Activated B cell treated with CpG ODN at 0.5 μM for 24 hours (primary cell): ENCODE data around the gene KDM4D. TPM values are rescaled to one million over a fixed set of nuclear protein-coding genes. Genes with fewer than 3 reads are reported as not detected.

Experiments used
- ATAC-seq: fragments of 200-7000 bp; cut with Tn5 transposase; one replicate; pipeline ENCODE4 v1.10.0; 2021; ENCODE audit warnings: low read depth, mild to moderate bottlenecking, moderate library complexity
- CTCF ChIA-PET: fragments of 350-600 bp; sonication (Branson Sonifier 250); formaldehyde crosslinking; loops from one replicate; lab custom pipeline; 2021; ENCODE audit warnings: antibody characterized with exemption; lab: Charles Lee
- POLR2A ChIA-PET: fragments of 350-600 bp; sonication (Branson Sonifier 250); formaldehyde crosslinking; loops from one replicate; lab custom pipeline; 2021; ENCODE audit warnings: antibody characterized with exemption; lab: Charles Lee
- DNase-seq: peaks from one replicate; pipeline ENCODE4 v3.0.0; 2022
- H3K27ac Mint-ChIP-seq: one replicate; pipeline ENCODE4 v1.8.0; 2020; ENCODE audit warnings: mixed read lengths
- H3K27me3 Mint-ChIP-seq: one replicate; pipeline ENCODE4 v1.8.0; 2021; ENCODE audit warnings: mixed read lengths
- H3K36me3 Mint-ChIP-seq: one replicate; pipeline ENCODE4 v1.8.0; 2021; ENCODE audit warnings: low read depth, mixed read lengths
- H3K4me1 Mint-ChIP-seq: one replicate; pipeline ENCODE4 v1.8.0; 2021; ENCODE audit warnings: mixed read lengths
- H3K4me3 Mint-ChIP-seq: one replicate; pipeline ENCODE4 v1.8.0; 2020; ENCODE audit warnings: mild to moderate bottlenecking, mixed read lengths
- H3K9me3 Mint-ChIP-seq: one replicate; pipeline ENCODE4 v1.8.0; 2020; ENCODE audit warnings: mixed read lengths
- CTCF ChIP-seq: fragments of 200-600 bp; IDR thresholded peaks from one replicate; pipeline ENCODE4 v1.8.0; 2022; ENCODE audit warnings: antibody characterized with exemption, mild to moderate bottlenecking
- intact Hi-C: fragments of 100-400 bp; cut with micrococcal nuclease; formaldehyde crosslinking; loops from one replicate; pipeline ENCODE4 v1.15.1; 2024
- total RNA-seq: library from RNA; stranded (reverse); gene quantifications from 2 replicates; pipeline ENCODE4 v1.2.3, GENCODE V29; 2022

KDM4D gene
- total RNA-seq, 1 donor from 2014 or later = 0.67 TPM

GRCh38 chr11:94958121-94958696 lies 15.3 kb upstream of the KDM4D start:
- Mint-ChIP-seq H3K4me3 (no peak overlapping the region), H3K9me3 (no peaks in the 10 kb centered on the region), H3K27ac (no peak overlapping the region), H3K4me1 (no peaks in the 10 kb centered on the region), H3K36me3 (peaks cover 42% of the 10 kb centered on the region), H3K27me3 (no peaks in the 10 kb centered on the region)
- ChIA-PET CTCF (no interaction called here), POLR2A (no interaction called here)
- ATAC-seq = no peak
- DNase-seq = no peak
- intact Hi-C loops = no loop called here
- no peak for TF ChIP-seq CTCF

GRCh38 chr11:94959179-94959578 lies 14.3 kb upstream of the KDM4D start:
- Mint-ChIP-seq H3K27ac (no peak overlapping the region), H3K9me3 (no peaks in the 10 kb centered on the region), H3K4me3 (no peak overlapping the region), H3K27me3 (no peaks in the 10 kb centered on the region), H3K4me1 (no peaks in the 10 kb centered on the region), H3K36me3 (peaks cover 50% of the 10 kb centered on the region)
- DNase-seq (no peak), ATAC-seq (no peak)
- intact Hi-C loops = no loop called here
- ChIA-PET POLR2A (no interaction called here), CTCF (no interaction called here)
- TF ChIP-seq CTCF = no peak

GRCh38 chr11:94960488-94960887 lies 13.0 kb upstream of the KDM4D start:
- ATAC-seq (no peak), DNase-seq (no peak)
- Mint-ChIP-seq H3K4me3 (no peak overlapping the region), H3K9me3 (no peaks in the 10 kb centered on the region), H3K27ac (no peak overlapping the region), H3K27me3 (no peaks in the 10 kb centered on the region), H3K36me3 (peaks cover 63% of the 10 kb centered on the region), H3K4me1 (no peaks in the 10 kb centered on the region)
- ChIA-PET CTCF (no interaction called here), POLR2A (interaction anchor here (1.0 kb wide), 1 partner anchor 13 kb away, joined by 3 read pairs; the partner anchor contains the start of genes CWC15 and KDM4D)
- intact Hi-C loops = no loop called here
- TF ChIP-seq CTCF = no peak

GRCh38 chr11:94961255-94961654 lies 12.3 kb upstream of the KDM4D start:
- Mint-ChIP-seq H3K36me3 (peaks cover 71% of the 10 kb centered on the region), H3K27ac (no peak overlapping the region), H3K9me3 (no peaks in the 10 kb centered on the region), H3K4me3 (no peak overlapping the region), H3K4me1 (no peaks in the 10 kb centered on the region), H3K27me3 (no peaks in the 10 kb centered on the region)
- ChIA-PET CTCF (no interaction called here), POLR2A (interaction anchor here (1.0 to 1.2 kb wide), 2 partner anchors 12 to 828 kb away, joined by 3 to 4 read pairs; partner anchors contain the start of genes CWC15, FAM76B and KDM4D)
- intact Hi-C loops = no loop called here
- ATAC-seq = no peak
- no peak for DNase-seq
- no peak for TF ChIP-seq CTCF

GRCh38 chr11:94964934-94965333 lies 8.6 kb upstream of the KDM4D start:
- intact Hi-C loops = no loop called here
- CTCF ChIA-PET = no interaction called here
- no peak for DNase-seq
- POLR2A ChIA-PET = interaction anchor here (0.6 to 1.8 kb wide), 2 partner anchors 9 to 102 kb away, joined by 6 to 7 read pairs; partner anchors contain the start of genes CWC15 and KDM4D
- Mint-ChIP-seq H3K27ac (no peak overlapping the region), H3K4me3 (no peak overlapping the region), H3K36me3 (peaks cover 83% of the 10 kb centered on the region), H3K4me1 (no peaks in the 10 kb centered on the region), H3K9me3 (no peaks in the 10 kb centered on the region), H3K27me3 (no peaks in the 10 kb centered on the region)
- no peak for TF ChIP-seq CTCF
- ATAC-seq = no peak
